GM12865 (cell line): ENCODE measurements around the gene NMT1.

Source experiments
- DNase-seq: peaks from one replicate; pipeline ENCODE4 v3.0.0; 2010; ENCODE audit warnings: low read depth
- H3K4me3 ChIP-seq: 2 replicates; pipeline ENCODE4 v1.5.1; 2011; ENCODE audit warnings: mild to moderate bottlenecking, low read depth, low read length, control low read depth
- CTCF ChIP-seq: IDR thresholded peaks from 2 replicates; pipeline ENCODE4 v1.5.1; 2011; ENCODE audit warnings: low read length, control low read depth, low read depth, inconsistent platforms; ENCODE audit not compliant: insufficient read depth; ENCODE audit errors: missing control alignments

The NMT1 gene

GRCh38 chr17:45138911-45139532 is 77.9 kb downstream of the NMT1 start:
- no peak overlapping the region for H3K4me3 ChIP-seq
- DNase-seq: no peak
- TF ChIP-seq CTCF: no peak

GRCh38 chr17:45139533-45139920 is 78.4 kb downstream of the NMT1 start:
- TF ChIP-seq CTCF: no peak
- no peak for DNase-seq
- no peak overlapping the region for H3K4me3 ChIP-seq

GRCh38 chr17:45143094-45143670 is 82.1 kb downstream of the NMT1 start:
- TF ChIP-seq CTCF: no peak
- no peak overlapping the region for H3K4me3 ChIP-seq
- DNase-seq: no peak

GRCh38 chr17:45143767-45144198 is 82.7 kb downstream of the NMT1 start:
- DNase-seq: no peak
- no peak for TF ChIP-seq CTCF
- peak overlapping the region; percentile 46 for H3K4me3 ChIP-seq

GRCh38 chr17:45144199-45145034 is 83.3 kb downstream of the NMT1 start:
- no peak for TF ChIP-seq CTCF
- no peak for DNase-seq
- peak overlapping the region; percentile 46 for H3K4me3 ChIP-seq

GRCh38 chr17:45145035-45145389 is 83.9 kb downstream of the NMT1 start:
- H3K4me3 ChIP-seq: no peak overlapping the region
- DNase-seq: no peak
- no peak for TF ChIP-seq CTCF
